Neuron (in vitro differentiated cells): ENCODE measurements around the gene RARRES1.

Experiments used
- H2AFZ ChIP-seq: one replicate; pipeline ENCODE4 v1.6.1; 2013; ENCODE audit warnings: low read depth, mild to moderate bottlenecking, inconsistent platforms, low read length, moderate library complexity
- H3K27me3 ChIP-seq: one replicate; pipeline ENCODE4 v1.6.1; 2013; ENCODE audit warnings: low read length; ENCODE audit not compliant: insufficient read depth
- H3K36me3 ChIP-seq: one replicate; pipeline ENCODE4 v1.6.1; 2013; ENCODE audit warnings: low read length; ENCODE audit not compliant: insufficient read depth
- H3K4me1 ChIP-seq: one replicate; pipeline ENCODE4 v1.6.1; 2013; ENCODE audit warnings: low read length; ENCODE audit not compliant: insufficient read depth
- H3K4me3 ChIP-seq: 2 replicates; pipeline ENCODE4 v1.5.1; 2013; ENCODE audit warnings: mild to moderate bottlenecking, low read length, moderate library complexity
- H3K9me3 ChIP-seq: one replicate; pipeline ENCODE4 v1.6.1; 2013; ENCODE audit warnings: low read length

RARRES1 gene

GRCh38 chr3:158737410-158737809 lies 5.2 kb upstream of the RARRES1 start:
- Histone ChIP-seq H2AFZ (no peak overlapping the region), H3K9me3 (no peaks in the 10 kb centered on the region), H3K27me3 (no peaks in the 10 kb centered on the region), H3K4me1 (no peaks in the 10 kb centered on the region), H3K4me3 (no peak overlapping the region), H3K36me3 (no peaks in the 10 kb centered on the region)

DNA sequence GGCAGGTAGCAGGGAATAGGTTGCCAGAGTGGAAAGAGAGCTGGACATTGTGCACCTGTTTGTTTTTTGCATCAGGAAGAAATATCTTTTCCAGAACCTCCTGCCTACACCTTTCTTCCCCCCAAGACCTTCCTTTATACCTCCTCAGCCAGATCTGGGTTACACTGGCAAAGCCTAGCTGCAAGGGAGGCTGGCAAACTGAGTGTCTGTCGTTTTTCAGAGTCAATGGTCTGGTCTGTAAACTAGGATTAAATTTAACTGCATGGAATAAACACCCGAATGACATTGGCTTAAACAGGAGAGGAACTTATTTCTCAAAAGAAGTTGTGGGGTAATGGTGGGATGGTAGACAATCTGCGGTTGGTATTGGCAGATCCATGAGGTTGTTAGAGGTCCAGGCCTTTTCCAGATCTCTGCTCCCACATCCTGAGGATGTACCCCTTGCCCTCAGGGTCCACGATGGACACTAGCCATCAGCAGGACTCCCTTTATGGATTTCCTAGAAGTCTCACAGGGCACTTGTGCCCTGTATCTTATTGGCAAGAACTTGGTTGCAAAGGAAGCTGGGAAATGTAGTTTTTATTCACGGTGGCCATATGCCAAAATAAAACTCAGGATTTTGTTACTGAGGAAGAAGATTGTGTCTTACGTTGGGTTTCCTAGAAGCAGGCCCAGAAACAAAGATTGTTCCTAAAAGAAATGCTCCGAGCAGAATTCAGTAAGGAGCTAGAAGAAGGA lies 3.2 kb upstream of the RARRES1 start:
- Histone ChIP-seq H3K4me1 (no peaks in the 10 kb centered on the region), H3K36me3 (no peaks in the 10 kb centered on the region)

GRCh38 chr3:158733656-158734055 lies 1.4 kb upstream of the RARRES1 start:
- Histone ChIP-seq H2AFZ (no peak overlapping the region), H3K4me1 (no peaks in the 10 kb centered on the region), H3K4me3 (no peak overlapping the region), H3K27me3 (no peaks in the 10 kb centered on the region), H3K9me3 (no peaks in the 10 kb centered on the region), H3K36me3 (no peaks in the 10 kb centered on the region)

More for the DNA sequence above, 3.2 kb upstream of the RARRES1 start:
- Histone ChIP-seq H3K9me3 (no peaks in the 10 kb centered on the region), H3K27me3 (no peaks in the 10 kb centered on the region), H3K4me3 (no peak overlapping the region), H2AFZ (no peak overlapping the region)

DNA sequence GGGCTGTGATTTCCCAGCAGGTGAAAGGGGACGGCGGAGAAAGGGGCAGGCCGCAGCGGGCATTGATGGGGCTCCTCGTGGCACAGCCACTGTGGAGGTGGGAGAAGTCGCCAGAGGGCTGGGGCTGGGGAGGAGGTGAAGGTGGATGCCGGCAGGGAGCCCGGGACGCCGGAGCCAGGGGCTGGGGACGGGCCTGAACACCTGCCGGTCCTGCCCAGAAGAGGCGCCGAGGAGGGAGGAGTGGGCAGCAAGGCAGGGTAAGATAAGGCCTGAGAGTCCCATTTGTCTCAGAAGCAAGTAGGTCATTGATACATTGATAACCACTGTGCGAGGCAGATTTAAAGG lies 571 bp upstream of the RARRES1 start:
- no peaks in the 10 kb centered on the region for H3K36me3 ChIP-seq
- no peak overlapping the region for H2AFZ ChIP-seq
- H3K27me3 ChIP-seq: no peaks in the 10 kb centered on the region
- H3K4me3 ChIP-seq: no peak overlapping the region
- H3K9me3 ChIP-seq: no peaks in the 10 kb centered on the region
- no peaks in the 10 kb centered on the region for H3K4me1 ChIP-seq

DNA sequence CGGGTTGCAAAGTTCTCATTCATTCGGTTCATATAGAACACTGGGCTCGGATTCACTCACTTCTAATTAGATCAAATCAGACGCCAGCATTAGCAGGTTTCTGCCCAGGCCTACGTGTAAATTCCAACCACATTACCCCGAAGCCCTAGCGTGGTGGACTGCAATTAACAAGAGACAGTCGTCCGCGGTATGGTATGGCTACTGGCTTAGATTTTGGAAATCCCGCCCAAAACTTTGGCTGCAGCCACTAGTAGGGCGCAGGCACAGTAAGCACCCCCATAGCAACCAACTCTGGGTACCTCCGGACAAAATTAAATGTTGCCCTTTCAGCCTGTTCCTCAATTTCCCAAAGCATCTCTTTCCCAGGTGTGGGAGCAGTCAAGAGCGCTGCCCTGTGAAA lies 771 bp downstream of the RARRES1 start:
- Histone ChIP-seq H3K4me1 (no peaks in the 10 kb centered on the region), H3K9me3 (no peaks in the 10 kb centered on the region), H3K36me3 (no peaks in the 10 kb centered on the region), H2AFZ (no peak overlapping the region), H3K4me3 (no peak overlapping the region), H3K27me3 (no peaks in the 10 kb centered on the region)

DNA sequence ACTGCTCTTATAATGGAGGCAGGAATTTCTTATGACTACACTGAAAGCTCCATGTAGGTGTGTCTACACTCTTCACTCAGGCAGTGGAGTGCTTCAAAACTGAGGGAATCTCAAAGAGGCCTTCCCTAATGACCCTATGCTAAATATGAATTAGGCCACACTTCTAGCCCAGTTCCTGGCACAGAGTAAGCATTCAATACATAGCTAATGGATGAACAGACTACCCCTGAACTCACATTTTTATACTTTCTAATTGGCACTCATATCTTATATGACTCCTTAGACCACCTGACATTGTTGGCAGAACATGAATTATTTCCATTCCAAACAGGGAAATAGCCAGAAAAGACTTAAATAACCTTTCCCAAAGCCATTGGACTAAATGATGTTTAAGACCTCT lies 3.4 kb downstream of the RARRES1 start:
- H3K27me3 ChIP-seq: no peaks in the 10 kb centered on the region
- H3K4me1 ChIP-seq: no peaks in the 10 kb centered on the region
- H3K4me3 ChIP-seq: no peak overlapping the region
- H2AFZ ChIP-seq: no peak overlapping the region
- H3K36me3 ChIP-seq: no peaks in the 10 kb centered on the region
- H3K9me3 ChIP-seq: no peaks in the 10 kb centered on the region

GRCh38 chr3:158728061-158728377 lies 4.2 kb downstream of the RARRES1 start:
- no peak overlapping the region for H2AFZ ChIP-seq
- no peak overlapping the region for H3K4me3 ChIP-seq
- H3K36me3 ChIP-seq: no peaks in the 10 kb centered on the region
- H3K9me3 ChIP-seq: no peaks in the 10 kb centered on the region
- H3K4me1 ChIP-seq: no peaks in the 10 kb centered on the region
- H3K27me3 ChIP-seq: no peaks in the 10 kb centered on the region

GRCh38 chr3:158727206-158728060 lies 4.8 kb downstream of the RARRES1 start:
- Histone ChIP-seq H2AFZ (no peak overlapping the region), H3K27me3 (no peaks in the 10 kb centered on the region), H3K36me3 (no peaks in the 10 kb centered on the region), H3K4me1 (no peaks in the 10 kb centered on the region), H3K9me3 (no peaks in the 10 kb centered on the region), H3K4me3 (no peak overlapping the region)

- Histone ChIP-seq H3K4me3 (no peak overlapping the region), H3K9me3 (no peaks in the 10 kb centered on the region)
These were observed 6.8 kb downstream of the RARRES1 start for GRCh38 chr3:158725348-158726011.

GRCh38 chr3:158723991-158724390 lies 8.3 kb downstream of the RARRES1 start:
- H3K9me3 ChIP-seq: no peaks in the 10 kb centered on the region
- no peaks in the 10 kb centered on the region for H3K27me3 ChIP-seq
- H3K4me1 ChIP-seq: no peaks in the 10 kb centered on the region
- no peaks in the 10 kb centered on the region for H3K36me3 ChIP-seq
- H2AFZ ChIP-seq: no peak overlapping the region
- H3K4me3 ChIP-seq: no peak overlapping the region

More at GRCh38 chr3:158725348-158726011, 6.8 kb downstream of the RARRES1 start:
- H3K27me3 ChIP-seq: no peaks in the 10 kb centered on the region
- H3K36me3 ChIP-seq: no peaks in the 10 kb centered on the region
- H2AFZ ChIP-seq: no peak overlapping the region
- no peaks in the 10 kb centered on the region for H3K4me1 ChIP-seq

GRCh38 chr3:158722108-158722507 lies 10.1 kb downstream of the RARRES1 start:
- no peak overlapping the region for H2AFZ ChIP-seq
- no peaks in the 10 kb centered on the region for H3K27me3 ChIP-seq
- no peak overlapping the region for H3K4me3 ChIP-seq
- no peaks in the 10 kb centered on the region for H3K9me3 ChIP-seq
- no peaks in the 10 kb centered on the region for H3K4me1 ChIP-seq
- no peaks in the 10 kb centered on the region for H3K36me3 ChIP-seq

GRCh38 chr3:158718490-158719170 lies 13.6 kb downstream of the RARRES1 start:
- H3K36me3 ChIP-seq: no peaks in the 10 kb centered on the region
- H3K27me3 ChIP-seq: no peaks in the 10 kb centered on the region
- H2AFZ ChIP-seq: no peak overlapping the region
- H3K4me3 ChIP-seq: no peak overlapping the region
- H3K9me3 ChIP-seq: no peaks in the 10 kb centered on the region
- no peaks in the 10 kb centered on the region for H3K4me1 ChIP-seq

GRCh38 chr3:158717576-158717975 lies 14.7 kb downstream of the RARRES1 start:
- no peaks in the 10 kb centered on the region for H3K4me1 ChIP-seq
- H3K9me3 ChIP-seq: no peaks in the 10 kb centered on the region
- H3K36me3 ChIP-seq: peaks cover 4% of the 10 kb centered on the region
- H2AFZ ChIP-seq: no peak overlapping the region
- H3K4me3 ChIP-seq: no peak overlapping the region
- H3K27me3 ChIP-seq: no peaks in the 10 kb centered on the region
